NK-92 treated with Interleukin-12 subunit alpha and Interleukin-12 subunit beta, amount 100 ng/mL, for 24 hours (cell line): Measurements from ENCODE around the gene CYSLTR2.

ENCODE experiments used
- DNase-seq: peaks from one replicate; lab custom pipeline; 2025; lab: John Stamatoyannopoulos, UW

CYSLTR2 gene

GRCh38 chr13:48739386-48739964, 85.7 kb downstream of the CYSLTR2 start:
- DNase-seq: no peak

- DNase-seq: no peak
Measured at GRCh38 chr13:48741377-48741776, 87.6 kb downstream of the CYSLTR2 start.

GRCh38 chr13:48746821-48747220, 93.1 kb downstream of the CYSLTR2 start:
- DNase-seq: no peak

DNA sequence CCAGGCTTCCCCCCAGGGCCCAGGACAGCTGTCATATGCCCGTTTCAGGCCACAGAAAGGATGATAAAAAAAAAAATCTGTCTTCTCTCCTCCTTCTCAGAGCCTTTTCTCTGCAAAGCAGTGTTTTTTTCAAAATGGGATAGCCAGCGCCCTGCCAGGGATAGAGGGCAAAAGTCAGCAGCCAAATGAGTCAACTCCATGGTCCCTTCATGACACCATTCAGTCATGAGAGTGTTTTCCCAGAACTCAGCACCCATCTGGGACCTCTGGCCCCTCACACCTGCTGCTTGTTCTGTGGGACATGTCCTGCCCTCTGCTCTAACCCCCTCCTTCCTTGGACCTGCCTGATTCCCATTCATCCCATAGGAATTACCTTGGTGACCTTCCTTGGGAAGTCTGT, 95.0 kb downstream of the CYSLTR2 start:
- no peak for DNase-seq

DNA sequence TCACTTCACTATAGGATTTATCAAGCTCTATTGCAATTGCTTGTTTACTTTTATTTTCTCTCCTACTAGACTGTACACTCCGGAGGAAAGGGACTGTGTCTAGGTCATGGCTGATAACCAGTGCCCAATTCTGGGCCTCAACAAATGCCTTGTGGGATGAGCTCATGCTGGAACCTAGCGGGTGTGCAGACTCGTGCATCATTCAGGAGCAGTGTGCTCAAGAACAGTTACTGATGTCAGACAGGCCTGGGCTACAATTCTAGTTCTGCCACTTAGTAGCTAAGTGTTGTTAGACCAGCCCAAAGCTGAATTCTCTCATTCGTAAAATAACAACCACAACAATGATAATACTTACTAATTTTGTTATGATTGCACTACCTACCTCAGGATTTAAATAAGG, 95.4 kb downstream of the CYSLTR2 start:
- no peak for DNase-seq

DNA sequence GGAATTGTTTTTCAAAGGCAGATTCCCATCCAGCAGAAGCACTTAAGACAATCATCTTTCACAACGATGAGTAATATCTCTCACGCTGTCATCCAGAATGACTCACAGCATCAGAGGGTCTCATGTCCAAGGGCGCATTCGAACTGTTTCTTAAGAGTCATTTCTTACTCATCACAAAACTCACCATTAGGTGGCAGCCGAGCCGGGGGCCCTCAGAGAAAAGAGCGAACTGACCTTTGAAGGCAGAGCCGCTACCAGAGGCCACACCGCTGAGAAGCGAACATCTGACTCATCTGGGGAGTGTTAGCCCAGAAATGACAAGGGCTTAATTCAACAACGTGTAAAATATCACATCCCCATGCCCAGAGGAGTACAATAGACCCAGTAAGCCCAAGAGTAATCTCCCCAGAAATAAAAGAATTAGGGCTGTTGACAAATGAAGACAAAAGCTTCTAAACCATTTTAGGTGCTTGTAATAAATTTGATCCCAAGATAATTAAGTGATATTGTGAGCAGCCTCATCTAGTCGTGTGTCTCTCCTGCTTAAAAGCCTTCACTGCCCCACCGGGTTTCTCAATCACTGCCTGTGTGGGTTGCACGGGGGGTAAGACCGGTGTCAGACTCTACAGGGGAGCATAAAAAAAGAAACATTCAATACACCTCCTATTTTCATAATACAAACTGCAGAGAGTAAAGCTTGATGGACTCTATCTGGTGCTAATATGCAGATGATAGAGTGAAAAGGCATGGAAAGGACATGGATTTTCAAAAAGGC, 96.2 kb downstream of the CYSLTR2 start:
- DNase-seq: peak; percentile 90

DNA sequence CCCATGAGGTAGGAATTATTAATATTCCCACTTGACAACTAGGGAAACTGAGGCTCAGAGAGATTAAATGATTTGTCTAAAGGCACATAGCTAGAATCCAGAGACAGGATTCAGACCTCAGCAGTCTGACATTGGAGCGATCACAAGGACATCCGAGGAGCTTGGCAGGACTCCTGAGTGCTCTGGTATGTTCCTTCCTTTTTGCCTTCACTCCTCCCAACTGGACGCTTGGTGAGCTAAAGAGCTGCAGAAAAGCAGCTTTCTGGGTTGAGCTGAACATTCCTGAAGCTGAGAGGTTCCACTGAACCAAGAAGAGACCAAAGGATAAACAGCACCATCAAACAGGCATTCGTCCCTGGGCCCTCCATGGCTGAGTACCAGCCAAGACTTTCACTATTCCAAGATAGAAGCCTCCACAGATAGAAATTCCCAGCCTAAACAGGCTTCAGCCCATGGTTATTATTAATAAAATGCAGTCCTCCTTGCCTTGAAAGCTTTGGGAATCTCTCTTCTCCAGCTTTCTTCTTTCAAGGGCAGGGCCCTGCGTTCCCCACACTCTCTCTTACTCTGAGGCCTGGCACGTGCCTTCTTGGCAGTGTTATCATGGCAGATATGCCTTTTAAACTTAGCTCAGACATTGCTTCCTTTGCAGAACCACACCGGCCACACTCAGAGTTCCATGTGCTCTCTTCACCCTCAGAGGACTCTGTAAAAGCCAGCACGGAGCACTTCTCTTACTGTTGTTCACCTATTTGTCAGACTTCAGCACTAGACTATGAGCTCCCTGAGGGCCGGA, 97.1 kb downstream of the CYSLTR2 start:
- DNase-seq: no peak

DNA sequence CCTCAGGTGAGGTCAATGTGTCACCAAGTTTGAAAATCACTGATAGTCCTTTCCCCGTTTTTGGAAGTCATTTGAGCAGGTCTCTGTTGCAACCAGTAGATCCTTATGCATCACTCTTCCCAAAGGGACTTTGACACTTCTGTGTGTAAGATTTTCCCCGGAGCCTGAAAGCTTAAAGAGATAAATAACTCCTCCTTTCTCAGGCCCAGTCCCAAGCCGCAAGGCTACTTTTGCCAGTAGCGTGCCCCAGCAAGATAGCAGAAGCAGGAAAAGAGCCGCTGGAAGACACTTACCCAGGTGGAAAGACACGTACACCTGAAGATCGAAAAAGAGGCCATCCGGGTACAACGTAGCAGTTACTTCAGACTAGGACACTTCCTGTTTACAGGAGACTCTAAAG, 106.9 kb downstream of the CYSLTR2 start:
- DNase-seq: no peak
